ENCODE data around the gene KSR2.
A peak's percentile ranks its signal among the peaks of the same experiment; 100 is the strongest.

KSR2 gene

GRCh38 chr12:117521346-117521745 lies 447.4 kb downstream of the KSR2 start:
- DNase-seq, result peak; percentile 79

- DNase-seq, result no peak
Observed at GRCh38 chr12:117518594-117519270, 450.1 kb downstream of the KSR2 start.

GRCh38 chr12:117517219-117517739 lies 451.5 kb downstream of the KSR2 start:
- no peak for DNase-seq

- DNase-seq, result no peak
Observed at GRCh38 chr12:117516034-117516433, 452.8 kb downstream of the KSR2 start.

- DNase-seq, result no peak
Observed at GRCh38 chr12:117514016-117514415, 454.8 kb downstream of the KSR2 start.

GRCh38 chr12:117513353-117513752 lies 455.4 kb downstream of the KSR2 start:
- DNase-seq, result no peak

GRCh38 chr12:117508468-117508867 lies 460.3 kb downstream of the KSR2 start:
- no peak for DNase-seq

GRCh38 chr12:117507548-117507947 lies 461.2 kb downstream of the KSR2 start:
- no peak for DNase-seq

GRCh38 chr12:117506333-117506732 lies 462.5 kb downstream of the KSR2 start:
- no peak for DNase-seq

- no peak for DNase-seq
Observed at GRCh38 chr12:117502633-117503032, 466.2 kb downstream of the KSR2 start.

- no peak for DNase-seq
Observed at GRCh38 chr12:117502233-117502632, 466.6 kb downstream of the KSR2 start.

GRCh38 chr12:117501076-117501869 lies 467.5 kb downstream of the KSR2 start:
- peak; percentile 14 for DNase-seq

- no peak for DNase-seq
Observed at GRCh38 chr12:117499759-117500485, 468.9 kb downstream of the KSR2 start.

GRCh38 chr12:117498880-117499279 lies 469.9 kb downstream of the KSR2 start:
- DNase-seq, result no peak

GRCh38 chr12:117498256-117498655 lies 470.5 kb downstream of the KSR2 start:
- DNase-seq, result no peak

- no peak for DNase-seq
Observed at GRCh38 chr12:117497407-117497806, 471.4 kb downstream of the KSR2 start.

- no peak for DNase-seq
Observed at GRCh38 chr12:117494833-117495655, 473.7 kb downstream of the KSR2 start.

GRCh38 chr12:117491711-117492110 lies 477.1 kb downstream of the KSR2 start:
- no peak for DNase-seq

GRCh38 chr12:117490130-117490529 lies 478.7 kb downstream of the KSR2 start:
- no peak for DNase-seq

GRCh38 chr12:117489671-117490070 lies 479.1 kb downstream of the KSR2 start:
- DNase-seq, result no peak

GRCh38 chr12:117486840-117487659 lies 481.7 kb downstream of the KSR2 start:
- no peak for DNase-seq
